ENCODE data around the gene C1QTNF9.
"Not testable (repeated sequence)": the region's sequence is repeated elsewhere in the genome, so short reads cannot be mapped to it uniquely, and the experiment has no call there.

The C1QTNF9 gene

GRCh38 chr13:24362435-24362952 lies 53.1 kb downstream of the C1QTNF9 start:
- DNase-seq (ENCODE audit: low spot score), result no peak

- DNase-seq (ENCODE audit: low spot score), result no peak
Observed at GRCh38 chr13:24365191-24365590, 55.8 kb downstream of the C1QTNF9 start.

GRCh38 chr13:24366315-24366714 lies 56.9 kb downstream of the C1QTNF9 start:
- DNase-seq (ENCODE audit: low spot score), result not testable (repeated sequence)

- not testable (repeated sequence) for DNase-seq (ENCODE audit: low spot score)
Observed at GRCh38 chr13:24371273-24371672, 61.9 kb downstream of the C1QTNF9 start.

Measured in left forelimb (tissue), 1 donor.